ENCODE results near the gene KHDC1L. TPM values are rescaled to one million over a fixed set of nuclear protein-coding genes. Genes with fewer than 3 reads are reported as not detected.
"Not testable (repeated sequence)": the region's sequence is repeated elsewhere in the genome, so short reads cannot be mapped to it uniquely, and the experiment has no call there.

Gene KHDC1L
- total and polyA plus RNA-seq, 3 donors from 2014 or later = 3.5 to 7.9 (median 4.5) TPM

DNA sequence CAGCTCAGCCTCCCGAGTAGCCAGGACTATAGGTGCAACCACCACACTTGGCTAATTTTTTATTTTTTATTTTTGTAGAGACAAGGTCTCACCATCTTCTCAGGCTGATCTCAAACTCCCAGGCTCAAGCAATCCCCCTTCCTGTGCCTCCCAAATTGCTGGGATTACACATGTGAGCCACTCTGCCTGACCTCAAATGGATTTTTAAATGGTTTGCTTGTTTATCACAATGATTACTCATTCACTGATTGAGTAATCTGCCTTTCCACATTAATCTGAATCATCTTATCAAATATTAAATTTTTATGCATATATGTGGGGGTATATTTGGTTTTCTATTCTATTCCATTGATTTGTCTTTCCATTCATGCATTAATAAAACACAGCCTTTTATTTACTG, 9.4 kb upstream of the KHDC1L start:
- intact Hi-C loops (cut with DNase I; ENCODE audit: low total_unique reads) = no loop called here
- Histone ChIP-seq H3K4me3 (no peak overlapping the region), H3K9me3 (no peaks in the 10 kb centered on the region), H3K36me3 (ENCODE audit: low read depth, missing control alignments) (no peaks in the 10 kb centered on the region), H3K27ac (no peak overlapping the region), H3K27me3 (no peaks in the 10 kb centered on the region), H3K4me1 (no peaks in the 10 kb centered on the region)
- TF ChIP-seq CTCF (IDR thresholded peaks at IDR 0.05) (no peak), POLR2A (IDR thresholded peaks at IDR 0.05) (no peak)
- DNase-seq = no peak
- WGBS, 2 donors = 86 to 100% methylated on average over 1 of the region's 1 CpG

DNA sequence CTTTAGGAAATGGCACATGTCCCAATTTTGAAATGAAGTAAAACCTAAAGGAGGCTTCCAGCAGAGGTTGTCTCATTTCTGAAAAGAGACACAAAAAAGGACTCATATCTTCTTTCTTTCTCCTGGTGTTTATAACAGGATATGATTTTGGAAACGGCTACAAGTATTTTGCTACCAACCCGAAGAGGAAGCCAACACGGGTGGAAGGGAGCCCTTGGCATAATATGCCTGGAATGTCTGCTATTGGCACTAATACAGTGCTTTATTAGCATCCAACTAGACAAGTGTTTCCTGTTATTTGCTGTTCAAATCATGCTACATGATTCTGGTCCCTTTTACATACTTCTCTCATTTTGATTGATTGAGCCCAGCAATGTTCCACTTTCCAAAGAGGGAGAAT, 8.7 kb upstream of the KHDC1L start:
- intact Hi-C loops (cut with DNase I; ENCODE audit: low total_unique reads); DNase-seq: not testable (repeated sequence)
- WGBS, 2 donors = 43 to 44% methylated on average over 3 of the region's 3 CpGs

GRCh38 chr6:73233048-73233447, 7.8 kb upstream of the KHDC1L start:
- Histone ChIP-seq H3K9me3 (no peaks in the 10 kb centered on the region), H3K36me3 (ENCODE audit: low read depth, missing control alignments) (no peaks in the 10 kb centered on the region), H3K27me3 (no peaks in the 10 kb centered on the region), H3K27ac (no peak overlapping the region), H3K4me1 (no peaks in the 10 kb centered on the region), H3K4me3 (no peak overlapping the region)
- 89 to 97% methylated on average over 6 of the region's 6 CpGs for WGBS, 2 donors
- DNase-seq = no peak
- TF ChIP-seq POLR2A (IDR thresholded peaks at IDR 0.05) (no peak), CTCF (IDR thresholded peaks at IDR 0.05) (no peak)
- intact Hi-C loops (cut with DNase I; ENCODE audit: low total_unique reads) = no loop called here

More for the DNA sequence above, 8.7 kb upstream of the KHDC1L start:
- not testable (repeated sequence) for H3K27ac ChIP-seq; H3K27me3 ChIP-seq; H3K36me3 ChIP-seq (ENCODE audit: low read depth, missing control alignments); H3K4me1 ChIP-seq; H3K4me3 ChIP-seq; H3K9me3 ChIP-seq

- Histone ChIP-seq H3K27me3 (no peaks in the 10 kb centered on the region), H3K4me3 (no peak overlapping the region), H3K9me3 (no peaks in the 10 kb centered on the region), H3K4me1 (no peaks in the 10 kb centered on the region), H3K36me3 (ENCODE audit: low read depth, missing control alignments) (no peaks in the 10 kb centered on the region), H3K27ac (no peak overlapping the region)
- 68 to 73% methylated on average over 1 of the region's 1 CpG for WGBS, 2 donors
- intact Hi-C loops (cut with DNase I; ENCODE audit: low total_unique reads) = no loop called here
- no peak for TF ChIP-seq POLR2A (IDR thresholded peaks at IDR 0.05)
- TF ChIP-seq CTCF (IDR thresholded peaks at IDR 0.05) = no peak
- DNase-seq = no peak
Measured at GRCh38 chr6:73231986-73232391, 6.7 kb upstream of the KHDC1L start.

DNA sequence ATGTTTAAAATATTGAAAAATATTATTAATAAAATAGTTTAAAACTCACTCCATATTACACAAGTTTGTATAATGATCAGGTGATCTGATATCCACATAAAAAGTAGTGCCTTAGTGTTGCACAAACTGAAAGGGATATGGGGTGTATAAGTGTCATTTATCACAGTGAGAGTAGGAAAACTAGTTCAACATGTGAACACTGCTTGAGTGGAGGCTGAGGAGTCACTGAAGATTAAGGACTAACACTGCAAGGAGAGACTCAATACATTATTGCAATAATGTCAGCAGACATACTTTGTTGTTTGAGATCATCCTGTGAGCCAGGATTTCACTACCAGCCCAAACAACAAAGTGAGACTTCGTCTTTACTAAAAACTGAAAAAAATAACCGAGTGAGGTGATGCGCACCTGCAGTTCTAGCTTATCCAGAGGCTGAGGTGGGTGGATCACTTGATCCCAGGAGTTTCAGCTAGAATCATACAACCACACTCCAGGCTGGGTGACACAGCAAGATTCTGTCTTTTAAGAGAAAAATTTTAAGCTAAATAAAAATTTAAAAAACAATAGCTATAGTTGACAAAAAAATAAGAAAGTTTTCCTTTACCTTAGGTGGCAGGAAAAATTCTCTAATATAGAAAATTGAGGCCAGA, 2.4 kb upstream of the KHDC1L start:
- intact Hi-C loops (cut with DNase I; ENCODE audit: low total_unique reads) = no loop called here
- H3K27ac ChIP-seq = no peak overlapping the region
- 91 to 96% methylated on average over 3 of the region's 3 CpGs for WGBS, 2 donors
- no peak overlapping the region for H3K4me3 ChIP-seq
- TF ChIP-seq CTCF (IDR thresholded peaks at IDR 0.05) (no peak), POLR2A (IDR thresholded peaks at IDR 0.05) (no peak)
- H3K27me3 ChIP-seq = no peaks in the 10 kb centered on the region
- no peaks in the 10 kb centered on the region for H3K4me1 ChIP-seq
- H3K9me3 ChIP-seq = no peaks in the 10 kb centered on the region
- no peak for DNase-seq
- H3K36me3 ChIP-seq (ENCODE audit: low read depth, missing control alignments) = no peaks in the 10 kb centered on the region
